Neural progenitor cell (in vitro differentiated cells): ENCODE results near the gene KIAA1191.

Experiments used
- EZH2 ChIP-seq: fragments of 200-600 bp; sonication (generic); IDR thresholded peaks from 2 replicates; pipeline ENCODE4 v1.6.1; 2017; ENCODE audit warnings: antibody characterized with exemption, mild to moderate bottlenecking, moderate library complexity
- TF ChIP-seq, protein P1 (sequence below): fragments of 200-600 bp; sonication (generic); IDR thresholded peaks from 2 replicates; pipeline ENCODE4 v1.5.1; 2017; ENCODE audit warnings: antibody characterized with exemption, mild to moderate bottlenecking

DNA sequence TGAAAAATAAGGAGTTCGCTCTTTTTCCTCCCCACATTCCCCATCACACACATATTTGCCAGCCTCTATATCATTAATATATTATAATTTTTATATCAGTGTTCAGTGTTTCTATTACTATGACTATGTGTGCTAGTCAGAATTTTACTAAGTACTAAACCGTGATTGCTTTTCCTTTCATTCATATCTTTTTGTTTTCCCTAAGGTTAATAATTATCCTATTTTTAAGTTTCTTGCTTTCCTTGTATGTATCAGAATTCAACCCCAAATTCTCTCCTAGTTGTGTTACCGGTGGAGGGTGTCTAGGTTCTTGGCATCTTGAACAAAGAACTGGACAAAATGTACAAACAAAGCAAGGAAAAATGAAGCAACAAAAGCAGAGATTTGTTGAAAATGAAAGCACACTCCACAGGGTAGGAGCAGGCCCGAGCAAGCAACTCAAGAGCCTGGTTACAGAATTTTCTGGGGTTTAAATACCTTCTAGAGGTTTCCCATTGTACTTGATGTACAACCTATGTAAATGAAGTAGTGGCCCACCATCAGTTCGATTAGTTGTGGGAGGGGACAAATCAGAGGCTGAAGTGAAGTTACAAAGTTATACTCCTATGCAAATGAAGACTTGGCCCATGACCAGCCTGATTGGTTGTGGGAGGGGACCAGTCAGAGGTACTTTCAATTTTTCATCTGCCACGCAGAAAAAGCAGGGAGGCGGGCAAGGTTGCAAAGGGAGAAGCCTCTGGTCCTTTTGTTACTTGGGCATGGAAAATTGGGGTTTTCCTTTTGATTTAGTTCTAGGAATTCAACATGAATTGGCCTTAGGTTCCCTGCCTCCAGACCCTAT lies 43.8 kb downstream of the KIAA1191 start:
- TF ChIP-seq, protein P1, sequence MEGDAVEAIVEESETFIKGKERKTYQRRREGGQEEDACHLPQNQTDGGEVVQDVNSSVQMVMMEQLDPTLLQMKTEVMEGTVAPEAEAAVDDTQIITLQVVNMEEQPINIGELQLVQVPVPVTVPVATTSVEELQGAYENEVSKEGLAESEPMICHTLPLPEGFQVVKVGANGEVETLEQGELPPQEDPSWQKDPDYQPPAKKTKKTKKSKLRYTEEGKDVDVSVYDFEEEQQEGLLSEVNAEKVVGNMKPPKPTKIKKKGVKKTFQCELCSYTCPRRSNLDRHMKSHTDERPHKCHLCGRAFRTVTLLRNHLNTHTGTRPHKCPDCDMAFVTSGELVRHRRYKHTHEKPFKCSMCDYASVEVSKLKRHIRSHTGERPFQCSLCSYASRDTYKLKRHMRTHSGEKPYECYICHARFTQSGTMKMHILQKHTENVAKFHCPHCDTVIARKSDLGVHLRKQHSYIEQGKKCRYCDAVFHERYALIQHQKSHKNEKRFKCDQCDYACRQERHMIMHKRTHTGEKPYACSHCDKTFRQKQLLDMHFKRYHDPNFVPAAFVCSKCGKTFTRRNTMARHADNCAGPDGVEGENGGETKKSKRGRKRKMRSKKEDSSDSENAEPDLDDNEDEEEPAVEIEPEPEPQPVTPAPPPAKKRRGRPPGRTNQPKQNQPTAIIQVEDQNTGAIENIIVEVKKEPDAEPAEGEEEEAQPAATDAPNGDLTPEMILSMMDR, result no peak
- no peak for TF ChIP-seq EZH2
